Activated naive CD4-positive, alpha-beta T cell treated with Interleukin-2 at 50 U/mL for 16 hours (primary cell): ENCODE data around the gene RARS2.
"Not testable (repeated sequence)": the region's sequence is repeated elsewhere in the genome, so short reads cannot be mapped to it uniquely, and the experiment has no call there.

ENCODE experiments used
- DNase-seq: peaks from one replicate; pipeline ENCODE4 v3.0.0-alpha.2; 2020

Gene RARS2

GRCh38 chr6:87589693-87590416, at the start of gene RARS2, which contains the start of gene ORC3:
Gene RARS2, minus strand, starts transcription at chr6:87589987. Its CDS starts 30 bp downstream, at chr6:87589957.
Gene ORC3, plus strand, starts transcription at chr6:87590135. Its CDS starts 34 bp downstream, at chr6:87590169.
- DNase-seq: peak; percentile 96

GRCh38 chr6:87639373-87639772, 49.6 kb upstream of the RARS2 start:
- no peak for DNase-seq

GRCh38 chr6:87637106-87637505, 47.3 kb upstream of the RARS2 start:
- no peak for DNase-seq

GRCh38 chr6:87636315-87636714, 46.5 kb upstream of the RARS2 start:
- DNase-seq: no peak

- no peak for DNase-seq
These were observed 44.1 kb upstream of the RARS2 start for GRCh38 chr6:87633851-87634250.

- no peak for DNase-seq
These were observed 41.0 kb upstream of the RARS2 start for GRCh38 chr6:87630746-87631145.

GRCh38 chr6:87628881-87629280, 39.1 kb upstream of the RARS2 start:
- DNase-seq: no peak

GRCh38 chr6:87628424-87628823, 38.6 kb upstream of the RARS2 start:
- DNase-seq: no peak

- DNase-seq: no peak
These were observed 33.5 kb upstream of the RARS2 start for GRCh38 chr6:87623248-87623647.

- DNase-seq: no peak
These were observed 28.7 kb upstream of the RARS2 start for GRCh38 chr6:87618531-87618930.

GRCh38 chr6:87617405-87617804, 27.6 kb upstream of the RARS2 start:
- no peak for DNase-seq

- DNase-seq: not testable (repeated sequence)
These were observed 23.2 kb upstream of the RARS2 start for GRCh38 chr6:87613018-87613417.

GRCh38 chr6:87608802-87609201, 19.0 kb upstream of the RARS2 start:
- no peak for DNase-seq

GRCh38 chr6:87606199-87606598, 16.4 kb upstream of the RARS2 start:
- no peak for DNase-seq

GRCh38 chr6:87600576-87600975, 10.8 kb upstream of the RARS2 start:
- no peak for DNase-seq

GRCh38 chr6:87590990-87591389, 1.2 kb upstream of the RARS2 start:
- no peak for DNase-seq

GRCh38 chr6:87590417-87590880, 662 bp upstream of the RARS2 start:
- DNase-seq: no peak

- DNase-seq: no peak
These were observed 905 bp downstream of the RARS2 start for GRCh38 chr6:87588756-87589407.

GRCh38 chr6:87586371-87587077, 3.3 kb downstream of the RARS2 start:
- DNase-seq: no peak

GRCh38 chr6:87583822-87584221, 6.0 kb downstream of the RARS2 start:
- DNase-seq: no peak

GRCh38 chr6:87575423-87575822, 14.4 kb downstream of the RARS2 start:
- no peak for DNase-seq

GRCh38 chr6:87574237-87574804, 15.5 kb downstream of the RARS2 start:
- DNase-seq: no peak

GRCh38 chr6:87573307-87574024, 16.3 kb downstream of the RARS2 start:
- DNase-seq: no peak
